K562 (cell line): Measurements from ENCODE around the gene ZNF512B. TPM values are rescaled to one million over a fixed set of nuclear protein-coding genes. Genes with fewer than 3 reads are reported as not detected.

Source experiments
- ATAC-seq: fragments of 200-7000 bp; cut with Tn5 transposase; 3 replicates; pipeline ENCODE4 v1.9.1; 2020; ENCODE audit warnings: moderate library complexity
- BruUV-seq: library from RNA; stranded (reverse); fragments of 400-500 nt; replicated peaks from 2 replicates; lab custom pipeline; 2021; lab: Mats Ljungman, UMichigan
- CTCF ChIA-PET: fragments of 300-600 bp; formaldehyde crosslinking; extraction: SDS; loops from one replicate; lab custom pipeline; 2021; ENCODE audit warnings: low intra/inter-chr PET ratio; lab: Yijun Ruan, JAX
- POLR2A ChIA-PET: fragments of 300-600, 350-650 bp; sonication (Branson Sonifier 250); formaldehyde crosslinking; extraction: SDS; loops from one replicate; lab custom pipeline; 2021; ENCODE audit warnings: antibody characterized with exemption, inconsistent platforms; lab: Yijun Ruan, JAX
- DNase-seq, 4 experiments: peaks; one replicate each; pipeline versions ENCODE4 v3.0.0 to v3.0.0-alpha.2; 2011 to 2018; ENCODE audit warnings: low spot score in 3 of 4, mixed read lengths in 3 of 4; ENCODE audit errors: extremely low read depth in 1 of 4
- FAIRE-seq: peaks from 2 replicates; lab custom pipeline; 2011; peaks lifted over from hg19 to GRCh38; lab: Jason Lieb, UNC
- H2AFZ ChIP-seq: 2 replicates; pipeline ENCODE4 v1.6.0; 2011; ENCODE audit warnings: low read depth, low read length, control low read depth, inconsistent platforms
- H3K27ac ChIP-seq: fragments of 200-600 bp; 3 replicates; pipeline ENCODE4 v1.8.0; 2011; ENCODE audit warnings: low read depth, mild to moderate bottlenecking, control low read depth, inconsistent platforms, low read length, moderate library complexity, mixed read lengths; ENCODE audit errors: extremely low read depth
- H3K27me3 ChIP-seq, 2 experiments: fragments of 300-600 bp in 1 of 2; 2 replicates in 1 of 2; 3 replicates in 1 of 2; pipeline versions ENCODE4 v1.6.0 to v1.8.0; 2011; ENCODE audit warnings: inconsistent platforms in 2 of 2, low read length in 2 of 2, mild to moderate bottlenecking in 1 of 2, mixed read lengths in 1 of 2, moderate library complexity in 1 of 2; ENCODE audit not compliant: control insufficient read depth in 2 of 2, insufficient read depth in 2 of 2
- H3K36me3 ChIP-seq: fragments of 300-600 bp; 3 replicates; pipeline ENCODE4 v1.8.0; 2011; ENCODE audit warnings: mild to moderate bottlenecking, low read length, inconsistent platforms; ENCODE audit not compliant: control insufficient read depth, insufficient read depth
- H3K4me1 ChIP-seq, 2 experiments: fragments of 200-600 bp in 1 of 2; replicated peaks in 1 of 2; 2 replicates in 1 of 2; 3 replicates in 1 of 2; pipeline versions ENCODE4 v1.5.1 to v1.8.0; 2011; ENCODE audit warnings: inconsistent platforms in 2 of 2, low read length in 2 of 2, mild to moderate bottlenecking in 1 of 2, mixed read lengths in 1 of 2, moderate library complexity in 1 of 2; ENCODE audit not compliant: control insufficient read depth in 2 of 2, insufficient read depth in 2 of 2
- H3K4me2 ChIP-seq: 2 replicates; pipeline ENCODE4 v1.6.1; 2011; ENCODE audit warnings: low read length, control low read depth, inconsistent platforms, mixed read lengths; ENCODE audit not compliant: insufficient read depth
- H3K4me3 ChIP-seq: fragments of 200-600 bp; sonication (generic), shearing (Covaris generic); 2 replicates; pipeline ENCODE4 v1.5.1; 2016; ENCODE audit warnings: control low read depth, inconsistent platforms
- H3K79me2 ChIP-seq: fragments of 200-600 bp; 3 replicates; pipeline ENCODE4 v1.8.0; 2011; ENCODE audit warnings: low read length, inconsistent platforms; ENCODE audit not compliant: control insufficient read depth, insufficient read depth
- H3K9ac ChIP-seq, 2 experiments: 2 replicates each; pipeline versions ENCODE4 v1.6.0 to v1.6.1; 2011; ENCODE audit warnings: low read depth in 2 of 2, low read length in 2 of 2, control low read depth in 1 of 2, inconsistent platforms in 1 of 2, mild to moderate bottlenecking in 1 of 2, mixed read lengths in 1 of 2; ENCODE audit not compliant: insufficient read depth in 1 of 2
- H3K9me1 ChIP-seq: one replicate; pipeline ENCODE4 v1.6.0; 2011; ENCODE audit warnings: inconsistent platforms, mild to moderate bottlenecking, low read length, moderate library complexity; ENCODE audit not compliant: control insufficient read depth, insufficient read depth
- H3K9me3 ChIP-seq: replicated peaks from 2 replicates; pipeline ENCODE4 v1.5.1; 2011; ENCODE audit warnings: low read depth, low read length, inconsistent platforms; ENCODE audit not compliant: control insufficient read depth, insufficient read depth
- H4K20me1 ChIP-seq: replicated peaks from 2 replicates; pipeline ENCODE4 v1.6.1; 2011; ENCODE audit warnings: low read length, inconsistent platforms, mixed read lengths; ENCODE audit not compliant: control insufficient read depth, insufficient read depth
- ELK1 ChIP-seq: sonication (generic); formaldehyde crosslinking; IDR thresholded peaks from 2 replicates; pipeline ENCODE4 v1.8.1; 2022; ENCODE audit warnings: missing genetic modification reagents
- ESRRB ChIP-seq: fragments of 250-450 bp; sonication (Bioruptor Pico); IDR thresholded peaks from 2 replicates; pipeline ENCODE4 v1.5.0; 2020; ENCODE audit warnings: mild to moderate bottlenecking, moderate library complexity, borderline replicate concordance
- GATAD2A ChIP-seq: fragments of 450-650 bp; IDR thresholded peaks from 2 replicates; pipeline ENCODE4 v1.6.1; 2017
- RBFOX2 ChIP-seq: fragments of 200-400 bp; formaldehyde crosslinking; IDR thresholded peaks from 2 replicates; pipeline ENCODE4 v1.6.1; 2017; ENCODE audit warnings: low read depth, mild to moderate bottlenecking, low read length, moderate library complexity
- WHSC1 ChIP-seq: IDR thresholded peaks from one replicate; pipeline ENCODE4 v1.6.1; 2012; ENCODE audit warnings: low read length, control low read depth, inconsistent platforms
- ZNF431 ChIP-seq: sonication (generic); formaldehyde crosslinking; IDR thresholded peaks from 2 replicates; pipeline ENCODE4 v1.8.0; 2022; ENCODE audit warnings: mild to moderate bottlenecking, missing genetic modification reagents
- WGBS: fragments of 100-300 bp; shearing (Covaris generic); methylation state at CpG from one replicate; pipeline ENCODE4 v1.1.6; 2016; ENCODE audit warnings: low coverage, mixed read lengths; ENCODE audit not compliant: insufficient coverage; ENCODE audit errors: missing lambda C conversion rate; 5-methylcytosine and 5-hydroxymethylcytosine counted together
- in situ Hi-C: fragments of 300-500 bp; cut with MboI; formaldehyde crosslinking; loops from 4 replicates; pipeline ENCODE4 v1.15.0; 2018; ENCODE audit warnings: inconsistent platforms, mixed read lengths
- intact Hi-C: fragments of 100-400 bp; cut with micrococcal nuclease; formaldehyde crosslinking; loops from 2 replicates; pipeline ENCODE4 v1.14.2; 2022
- polyA plus RNA-seq, 8 experiments: library from polyadenylated mRNA; depleted of rRNA in 4 of 8; stranded (reverse) in 5 of 8; unstranded in 3 of 8; fragments of >200 nt; fragmentation: Nextera tagmentation in 2 of 8; fragmentation: Illumina TruSeq in 1 of 8; extraction: Ambion mirVana in 2 of 8; extraction: Trizol in 1 of 8; gene quantifications; 2 replicates each; pipeline versions ENCODE4 v1.2.1 to v1.2.3, GENCODE V29; 2011 to 2014; ENCODE audit warnings: inconsistent platforms in 1 of 8, missing spikeins in 1 of 8
- total RNA-seq, 7 experiments: library from RNA; depleted of rRNA in 6 of 7; stranded (reverse); fragments of >200 nt in 6 of 7; fragmentation: Illumina TruSeq in 2 of 7; extraction: Trizol in 2 of 7; gene quantifications; 2 replicates each; pipeline versions ENCODE4 v1.2.1 to v1.2.3, GENCODE V29; 2011 to 2021; ENCODE audit warnings: low replicate concordance in 1 of 7

ZNF512B gene
- total and polyA plus RNA-seq, 9 of the 15 experiments (the other 6 are each of a cell fraction or from before 2014, with no cell fraction given): 0.01 to 27.8 (median 8.2) TPM

GRCh38 chr20:64011366-64011779 lies 41.6 kb upstream of the ZNF512B start:
- H3K27ac ChIP-seq: no peak overlapping the region
- intact Hi-C loops (no loop called here), in situ Hi-C loops (no loop called here)
- FAIRE-seq: no peak
- ChIA-PET POLR2A (no interaction called here), CTCF (no interaction called here)
- H3K79me2 ChIP-seq: peaks cover 3% of the 10 kb centered on the region; the same call in 1 of the 3 replicates
- 98% methylated on average over 14 of the region's 16 CpGs for WGBS
- no peaks in the 10 kb centered on the region for H3K27me3 ChIP-seq
- no peak overlapping the region for H3K4me3 ChIP-seq
- no peak for DNase-seq
- H3K9ac ChIP-seq: no peak overlapping the region
- TF ChIP-seq GATAD2A (no peak), ELK1 (no peak), RBFOX2 (0 out of 2 replicates have a peak, but pooled peaks have one; percentile 15)
- no TSS peak for BruUV-seq
- H2AFZ ChIP-seq: no peak overlapping the region
- H3K9me1 ChIP-seq: no peaks in the 10 kb centered on the region
- no peak overlapping the region for H3K4me2 ChIP-seq
- no peaks in the 10 kb centered on the region for H4K20me1 ChIP-seq
- peaks cover 79% of the 10 kb centered on the region for H3K36me3 ChIP-seq
- H3K4me1 ChIP-seq: no peaks in the 10 kb centered on the region
- no peak for ATAC-seq
- H3K9me3 ChIP-seq: peaks cover 6% of the 10 kb centered on the region

GRCh38 chr20:64010711-64011237 lies 41.0 kb upstream of the ZNF512B start:
- H3K27ac ChIP-seq: no peak overlapping the region
- ChIA-PET CTCF (no interaction called here), POLR2A (interaction anchor here (0.7 kb wide), 1 partner anchor 9 kb away, joined by 3 read pairs; no protein-coding TSS in a partner anchor)

More at GRCh38 chr20:64010711-64011237, 41.0 kb upstream of the ZNF512B start:
- ATAC-seq: no peak
- Histone ChIP-seq H3K27me3 (no peaks in the 10 kb centered on the region), H3K4me3 (no peak overlapping the region), H3K9me3 (peaks cover 6% of the 10 kb centered on the region), H3K4me2 (no peak overlapping the region), H3K9me1 (no peaks in the 10 kb centered on the region), H3K36me3 (peaks cover 78% of the 10 kb centered on the region), H3K9ac (no peak overlapping the region), H4K20me1 (no peaks in the 10 kb centered on the region), H2AFZ (no peak overlapping the region), H3K4me1 (no peaks in the 10 kb centered on the region), H3K79me2 (peaks cover 3% of the 10 kb centered on the region; the same call in 1 of the 3 replicates)
- intact Hi-C loops: no loop called here
- FAIRE-seq: no peak
- no peak for TF ChIP-seq ZNF431 (CRISPR knock-in tag)
- no peak for TF ChIP-seq WHSC1
- no peak for TF ChIP-seq ESRRB (CRISPR knock-in tag)
- no peak for DNase-seq
- WGBS: 99% methylated on average over 8 of the region's 8 CpGs
- no TSS peak for BruUV-seq
- in situ Hi-C loops: no loop called here
